IMR-90 (cell line): ENCODE measurements around the gene GLIS1.

Source experiments
- CTCF ChIP-seq: conservative IDR thresholded peaks from 2 replicates; pipeline ENCODE4 v1.5.1; 2012; ENCODE audit warnings: mild to moderate bottlenecking, low read depth, low read length, improper control_type of control experiment
- MAFK ChIP-seq: IDR thresholded peaks from 2 replicates; pipeline ENCODE4 v1.6.1; 2012; ENCODE audit warnings: low read depth, low read length, improper control_type of control experiment
- MXI1 ChIP-seq: IDR thresholded peaks from 2 replicates; pipeline ENCODE4 v1.6.1; 2012; ENCODE audit warnings: low read depth, mild to moderate bottlenecking, low read length, moderate library complexity, borderline replicate concordance
- POLR2A ChIP-seq: IDR thresholded peaks from 2 replicates; pipeline ENCODE4 v1.6.1; 2012; ENCODE audit warnings: mild to moderate bottlenecking, low read depth, low read length
- RAD21 ChIP-seq: IDR thresholded peaks from 2 replicates; pipeline ENCODE4 v1.6.1; 2012; ENCODE audit warnings: low read length, improper control_type of control experiment
- RFX5 ChIP-seq: IDR thresholded peaks from 2 replicates; pipeline ENCODE4 v1.8.0; 2012; ENCODE audit warnings: low read depth, mild to moderate bottlenecking, low read length, moderate library complexity
- SMC3 ChIP-seq: fragments of 150-350 bp; IDR thresholded peaks from 2 replicates; pipeline ENCODE4 v1.6.1; 2016; ENCODE audit warnings: low read depth, mild to moderate bottlenecking, antibody characterized with exemption, low read length, moderate library complexity

GRCh38 chr1:53469373-53469772 lies 269.6 kb downstream of the GLIS1 start:
- no peak for TF ChIP-seq MXI1
- no peak for TF ChIP-seq CTCF
- TF ChIP-seq POLR2A: no peak
- no peak for TF ChIP-seq SMC3
- no peak for TF ChIP-seq RFX5
- no peak for TF ChIP-seq RAD21
- TF ChIP-seq MAFK: no peak
